Neuronal stem cell (in vitro differentiated cells): ENCODE results near the gene PLLP.

Experiments
- DNase-seq: peaks from one replicate; pipeline ENCODE4 v3.0.0-alpha.2; 2013; ENCODE audit warnings: low spot score
- H2AFZ ChIP-seq: one replicate; pipeline ENCODE4 v1.6.1; 2013; ENCODE audit warnings: mild to moderate bottlenecking, low read length, inconsistent platforms
- H2AK5ac ChIP-seq: 2 replicates; pipeline ENCODE4 v1.6.1; 2013; ENCODE audit warnings: low read depth, mild to moderate bottlenecking, inconsistent platforms, low read length, moderate library complexity, mixed read lengths
- H2BK120ac ChIP-seq: 2 replicates; pipeline ENCODE4 v1.6.1; 2013; ENCODE audit warnings: low read depth, mild to moderate bottlenecking, inconsistent platforms, low read length, moderate library complexity, mixed read lengths
- H2BK12ac ChIP-seq: one replicate; pipeline ENCODE4 v1.6.1; 2013; ENCODE audit warnings: low read length, inconsistent platforms
- H2BK15ac ChIP-seq: 2 replicates; pipeline ENCODE4 v1.6.1; 2013; ENCODE audit warnings: mild to moderate bottlenecking, low read length, inconsistent platforms, mixed read lengths
- H2BK5ac ChIP-seq: one replicate; pipeline ENCODE4 v1.6.1; 2013; ENCODE audit warnings: inconsistent platforms, mild to moderate bottlenecking, low read length, moderate library complexity
- H3K14ac ChIP-seq: one replicate; pipeline ENCODE4 v1.6.1; 2013; ENCODE audit warnings: low read length, inconsistent platforms
- H3K18ac ChIP-seq: 2 replicates; pipeline ENCODE4 v1.6.1; 2013; ENCODE audit warnings: low read length, inconsistent platforms
- H3K23ac ChIP-seq: 2 replicates; pipeline ENCODE4 v1.6.1; 2013; ENCODE audit warnings: low read depth, mild to moderate bottlenecking, mixed read lengths, low read length, inconsistent platforms; ENCODE audit not compliant: poor library complexity
- H3K27ac ChIP-seq: replicated peaks from 3 replicates; pipeline ENCODE4 v1.5.1; 2013; ENCODE audit warnings: low read length, inconsistent platforms
- H3K27me3 ChIP-seq, 3 experiments: 2 replicates each; pipeline ENCODE4 v1.6.1; 2013; ENCODE audit warnings: low read length in 3 of 3, mild to moderate bottlenecking in 2 of 3, inconsistent platforms in 1 of 3, low read depth in 1 of 3, mixed read lengths in 1 of 3, moderate library complexity in 1 of 3; ENCODE audit not compliant: control insufficient read depth in 3 of 3, insufficient read depth in 3 of 3
- H3K36me3 ChIP-seq, 2 donors: replicated peaks in 1 of 2; 2 replicates each; pipeline ENCODE4 v1.6.1; 2013; ENCODE audit warnings: low read length in 2 of 2; ENCODE audit not compliant: control insufficient read depth in 2 of 2, insufficient read depth in 2 of 2
- H3K4ac ChIP-seq: 2 replicates; pipeline ENCODE4 v1.6.1; 2013; ENCODE audit warnings: inconsistent platforms, mild to moderate bottlenecking, low read length, moderate library complexity
- H3K4me1 ChIP-seq, 2 donors: 1 replicate in 1 of 2; 2 replicates in 1 of 2; pipeline ENCODE4 v1.6.1; 2013; ENCODE audit warnings: low read length in 2 of 2, low read depth in 1 of 2; ENCODE audit not compliant: control insufficient read depth in 2 of 2, insufficient read depth in 1 of 2
- H3K4me2 ChIP-seq: one replicate; pipeline ENCODE4 v1.6.1; 2013; ENCODE audit warnings: mild to moderate bottlenecking, low read length, inconsistent platforms; ENCODE audit not compliant: insufficient read depth, poor library complexity, severe bottlenecking
- H3K4me3 ChIP-seq, 2 donors: 2 replicates each; pipeline ENCODE4 v1.5.1; 2013; ENCODE audit warnings: low read length in 2 of 2, mild to moderate bottlenecking in 2 of 2, inconsistent platforms in 1 of 2, moderate library complexity in 1 of 2
- H3K79me1 ChIP-seq: one replicate; pipeline ENCODE4 v1.6.1; 2013; ENCODE audit warnings: low read depth, mild to moderate bottlenecking, inconsistent platforms, low read length, moderate library complexity
- H3K9ac ChIP-seq: one replicate; pipeline ENCODE4 v1.6.1; 2013; ENCODE audit warnings: mild to moderate bottlenecking, low read depth, low read length, inconsistent platforms; ENCODE audit not compliant: poor library complexity
- H3K9me3 ChIP-seq, 2 donors: replicated peaks in 1 of 2; 2 replicates each; pipeline versions ENCODE3 to v1.6.1; 2013; ENCODE audit warnings: low read length in 2 of 2, mild to moderate bottlenecking in 2 of 2, inconsistent platforms in 1 of 2, low read depth in 1 of 2, mixed read lengths in 1 of 2, moderate library complexity in 1 of 2; ENCODE audit not compliant: control insufficient read depth in 2 of 2, insufficient read depth in 1 of 2
- H4K8ac ChIP-seq: one replicate; pipeline ENCODE4 v1.6.1; 2013; ENCODE audit warnings: low read depth, mild to moderate bottlenecking, inconsistent platforms, low read length, moderate library complexity
- H4K91ac ChIP-seq: one replicate; pipeline ENCODE4 v1.6.1; 2013; ENCODE audit warnings: low read length, low read depth, mild to moderate bottlenecking, inconsistent platforms; ENCODE audit not compliant: poor library complexity
- WGBS, 2 donors: extraction: QIAGEN DNeasy Blood & Tissue Kit; methylation state at CpG; one replicate each; pipeline ENCODE4 v1.1.7; 2013; ENCODE audit warnings: missing lambda C conversion rate in 2 of 2, mixed read lengths in 1 of 2; ENCODE audit not compliant: insufficient read length in 2 of 2, insufficient replicate concordance in 1 of 2; ENCODE audit errors: extremely low coverage in 2 of 2; 5-methylcytosine and 5-hydroxymethylcytosine counted together

Gene PLLP

DNA sequence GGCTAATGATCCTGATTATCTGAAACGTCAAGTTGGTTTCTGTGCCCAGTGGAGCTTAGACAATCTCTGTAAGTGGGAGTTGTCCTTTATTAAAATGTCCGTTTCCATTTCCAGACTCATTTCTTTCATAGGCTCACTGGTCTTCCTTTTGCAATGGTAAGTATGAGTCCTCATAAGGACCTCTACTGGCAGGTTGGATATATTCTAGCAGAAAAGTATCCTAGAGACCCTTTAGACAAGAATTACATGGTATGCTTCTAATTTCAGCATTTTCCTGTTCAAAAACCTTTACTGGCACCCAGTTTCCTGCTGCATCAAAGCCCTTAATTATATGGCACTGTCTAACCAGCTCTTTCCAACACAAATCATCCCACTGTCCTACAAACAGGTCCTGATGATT, 67.5 kb downstream of the PLLP start:
- Histone ChIP-seq H3K4me2 (no peak overlapping the region), H3K4me3 (no peak overlapping the region), H3K14ac (no peak overlapping the region), H2BK120ac (no peak overlapping the region), H4K8ac (no peak overlapping the region), H2BK5ac (no peak overlapping the region), H3K4ac (no peak overlapping the region), H3K36me3 (peaks cover 27 to 96% of the 10 kb centered on the region in 2 donors), H3K27me3 (no peaks in the 10 kb centered on the region), H4K91ac (no peak overlapping the region), H3K4me1 (no peaks in the 10 kb centered on the region), H3K18ac (no peak overlapping the region), H2BK12ac (no peak overlapping the region), H3K9ac (no peak overlapping the region), H3K9me3 (peaks cover 7 to 75% of the 10 kb centered on the region in 2 donors), H2BK15ac (no peak overlapping the region), H3K27ac (no peak overlapping the region), H2AK5ac (no peak overlapping the region), H3K79me1 (no peaks in the 10 kb centered on the region), H3K23ac (no peak overlapping the region), H2AFZ (no peak overlapping the region)
- no peak for DNase-seq
- no CpG with 5 or more reads among the region's 2 CpGs for WGBS, 2 donors

DNA sequence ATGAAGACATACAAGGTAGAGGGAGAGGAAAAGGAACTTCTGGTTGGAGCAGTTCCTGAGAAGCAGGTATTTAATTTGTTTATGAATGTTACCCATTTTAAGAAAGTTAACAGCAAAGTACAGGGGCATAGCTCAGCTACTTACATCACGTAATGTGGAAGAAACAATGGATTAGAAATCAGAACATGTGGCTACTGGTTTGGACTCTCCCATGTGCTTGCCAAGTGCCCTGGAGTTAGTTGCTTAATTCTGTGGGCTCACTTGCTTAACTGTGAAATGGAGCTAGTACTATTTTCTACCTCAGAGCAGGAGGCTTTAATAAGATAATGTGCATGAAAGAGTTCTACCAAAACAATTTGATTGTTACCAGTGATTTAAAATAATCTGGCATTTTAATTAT, 71.0 kb downstream of the PLLP start:
- Histone ChIP-seq H3K4me3 (no peak overlapping the region), H3K4me2 (no peak overlapping the region), H3K9me3 (peaks cover 7 to 51% of the 10 kb centered on the region in 2 donors), H2BK15ac (no peak overlapping the region), H2AFZ (no peak overlapping the region), H4K8ac (no peak overlapping the region), H4K91ac (no peak overlapping the region), H2AK5ac (no peak overlapping the region), H3K4me1 (no peaks in the 10 kb centered on the region), H3K27me3 (no peaks in the 10 kb centered on the region), H2BK5ac (no peak overlapping the region), H3K9ac (no peak overlapping the region), H3K18ac (no peak overlapping the region), H3K27ac (no peak overlapping the region), H3K79me1 (no peaks in the 10 kb centered on the region), H3K23ac (no peak overlapping the region), H3K4ac (no peak overlapping the region), H2BK12ac (no peak overlapping the region), H2BK120ac (no peak overlapping the region), H3K36me3 (peaks cover 24 to 98% of the 10 kb centered on the region in 2 donors), H3K14ac (no peak overlapping the region)
- no peak for DNase-seq
- WGBS, 2 donors = no CpG with 5 or more reads among the region's 1 CpG

DNA sequence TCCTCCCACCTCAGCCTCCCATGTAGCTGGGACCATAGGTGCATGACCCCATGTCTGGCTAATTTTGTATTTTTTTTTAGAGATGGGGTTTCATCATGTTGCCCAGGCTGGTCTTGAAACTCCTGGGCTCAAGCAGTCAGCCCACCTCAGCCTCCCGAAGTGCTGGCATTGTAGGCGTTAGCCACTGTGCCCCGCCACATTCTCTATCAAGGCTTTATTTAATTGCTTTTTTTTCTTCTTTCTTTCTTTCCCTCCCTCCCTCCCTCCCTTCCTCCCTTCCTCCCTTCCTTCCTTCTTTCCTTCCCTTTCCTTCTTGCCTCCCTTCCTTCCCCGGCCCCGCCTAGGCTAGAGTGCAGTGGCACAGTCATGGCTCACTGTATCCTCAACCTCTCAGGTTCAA, 74.7 kb downstream of the PLLP start:
- DNase-seq = no peak
- Histone ChIP-seq H3K36me3 (peaks cover 17 to 98% of the 10 kb centered on the region in 2 donors), H3K79me1 (no peaks in the 10 kb centered on the region), H3K27me3 (no peaks in the 10 kb centered on the region), H3K9ac (no peak overlapping the region), H3K4ac (no peak overlapping the region), H3K9me3 (peaks cover 2 to 15% of the 10 kb centered on the region in 2 donors), H2BK5ac (no peak overlapping the region), H3K23ac (no peak overlapping the region), H3K18ac (no peak overlapping the region), H2AFZ (no peak overlapping the region), H4K8ac (no peak overlapping the region), H3K4me2 (no peak overlapping the region), H3K27ac (no peak overlapping the region), H2BK15ac (no peak overlapping the region), H2AK5ac (no peak overlapping the region), H3K4me1 (no peaks in the 10 kb centered on the region), H4K91ac (no peak overlapping the region), H3K4me3 (no peak overlapping the region), H3K14ac (no peak overlapping the region), H2BK120ac (no peak overlapping the region), H2BK12ac (no peak overlapping the region)
- no CpG with 5 or more reads among the region's 5 CpGs for WGBS, 2 donors

DNA sequence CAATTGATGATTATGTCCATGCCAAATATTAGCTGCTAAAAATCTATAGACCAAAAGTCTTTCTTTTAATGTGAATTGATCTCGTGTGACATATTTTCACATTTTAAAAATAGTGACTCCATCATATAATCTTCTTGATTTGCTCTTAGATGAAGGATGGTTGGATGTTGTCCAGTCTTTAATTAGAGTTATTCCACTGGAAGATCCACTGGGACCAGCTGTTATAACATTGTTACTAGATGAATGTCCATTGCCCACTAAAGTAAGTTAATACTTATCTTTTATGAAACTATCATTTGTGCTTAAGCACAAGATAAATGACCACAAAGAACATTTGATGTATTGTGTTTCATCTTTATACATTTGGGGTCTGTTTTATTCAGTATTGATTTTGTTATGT, 75.5 kb downstream of the PLLP start:
- no peak overlapping the region for H3K23ac ChIP-seq
- H2AK5ac ChIP-seq = no peak overlapping the region
- H3K4me3 ChIP-seq = no peak overlapping the region
- H4K8ac ChIP-seq = no peak overlapping the region
- no peak overlapping the region for H3K4me2 ChIP-seq
- no peak overlapping the region for H3K18ac ChIP-seq
- no peak for DNase-seq
- H3K4me1 ChIP-seq = no peaks in the 10 kb centered on the region
- no peak overlapping the region for H3K9ac ChIP-seq
- H2BK12ac ChIP-seq = no peak overlapping the region
- H3K79me1 ChIP-seq = no peaks in the 10 kb centered on the region
- H3K9me3 ChIP-seq = peaks cover 2 to 9% of the 10 kb centered on the region in 2 donors
- no peaks in the 10 kb centered on the region for H3K27me3 ChIP-seq
- H3K4ac ChIP-seq = no peak overlapping the region
- H2BK5ac ChIP-seq = no peak overlapping the region
- WGBS, 2 donors = no CpG with 5 or more reads among the region's 1 CpG
- no peak overlapping the region for H3K14ac ChIP-seq
- no peak overlapping the region for H4K91ac ChIP-seq
- H2BK120ac ChIP-seq = no peak overlapping the region
- no peak overlapping the region for H3K27ac ChIP-seq
- H2BK15ac ChIP-seq = no peak overlapping the region
- H2AFZ ChIP-seq = no peak overlapping the region
- H3K36me3 ChIP-seq = peaks cover 20 to 97% of the 10 kb centered on the region in 2 donors
